Measurements from ENCODE around the gene NAXD. TPM values are rescaled to one million over a fixed set of nuclear protein-coding genes. Genes with fewer than 3 reads are reported as not detected.

NAXD gene
- total RNA-seq, 2 experiments from 2014 or later, result 17.4 to 17.8 TPM

- Histone ChIP-seq H3K27ac (ENCODE audit: low read depth in 1 of 2, low read length in 2 of 2) (no peak overlapping the region), H3K9me3 (ENCODE audit: control insufficient read depth in 1 of 2, insufficient read depth in 1 of 2, low read length in 2 of 2) (peaks cover 0 to 5% of the 10 kb centered on the region in 2 experiments), H3K27me3 (ENCODE audit: control insufficient read depth in 1 of 2, insufficient read depth in 2 of 2, low read length in 2 of 2) (no peaks in the 10 kb centered on the region), H3K4me3 (ENCODE audit: low read length) (no peak overlapping the region), H3K36me3 (ENCODE audit: insufficient read depth, low read length) (peaks cover 53% of the 10 kb centered on the region), H3K4me1 (ENCODE audit: insufficient read depth, low read length) (peaks cover 11% of the 10 kb centered on the region)
- POLR2A ChIA-PET, result interaction anchor here (1.3 to 1.5 kb wide), 2 partner anchors 45 to 54 kb away, joined by 3 to 6 read pairs; no protein-coding TSS in a partner anchor
- Mint-ChIP-seq H3K27me3 (no peaks in the 10 kb centered on the region), H3K4me1 (ENCODE audit: low read depth) (peaks cover 32% of the 10 kb centered on the region), H3K9me3 (peaks cover 4% of the 10 kb centered on the region), H3K4me3 (no peak overlapping the region), H3K27ac (no peak overlapping the region), H3K36me3 (ENCODE audit: low read depth) (peaks cover 89% of the 10 kb centered on the region)
- no peak for TF ChIP-seq CTCF (IDR thresholded peaks at IDR 0.05)
- ATAC-seq (ENCODE audit: poor library complexity), result no peak
- CTCF ChIA-PET, result no interaction called here
- intact Hi-C loops (cut with DNase I, micrococcal nuclease), result no loop called here
- no peak for DNase-seq
Observed at GRCh38 chr13:110661256-110661655, 45.9 kb downstream of the NAXD start.

- DNase-seq, result no peak
- Histone ChIP-seq H3K36me3 (ENCODE audit: insufficient read depth, low read length) (peaks cover 61% of the 10 kb centered on the region), H3K27me3 (ENCODE audit: control insufficient read depth in 1 of 2, insufficient read depth in 2 of 2, low read length in 2 of 2) (no peaks in the 10 kb centered on the region), H3K27ac (ENCODE audit: low read depth in 1 of 2, low read length in 2 of 2) (no peak overlapping the region), H3K4me3 (ENCODE audit: low read length) (no peak overlapping the region), H3K9me3 (ENCODE audit: control insufficient read depth in 1 of 2, insufficient read depth in 1 of 2, low read length in 2 of 2) (peaks cover 0 to 5% of the 10 kb centered on the region in 2 experiments), H3K4me1 (ENCODE audit: insufficient read depth, low read length) (peaks cover 11% of the 10 kb centered on the region)
- intact Hi-C loops (cut with DNase I, micrococcal nuclease), result no loop called here
- POLR2A ChIA-PET, result no interaction called here
- peaks cover 4% of the 10 kb centered on the region for H3K9me3 Mint-ChIP-seq
- CTCF ChIA-PET, result no interaction called here
- TF ChIP-seq CTCF (IDR thresholded peaks at IDR 0.05), result no peak
- H3K4me1 Mint-ChIP-seq (ENCODE audit: low read depth), result peaks cover 31% of the 10 kb centered on the region
- H3K27ac Mint-ChIP-seq, result no peak overlapping the region
- no peaks in the 10 kb centered on the region for H3K27me3 Mint-ChIP-seq
- no peak overlapping the region for H3K4me3 Mint-ChIP-seq
- ATAC-seq (ENCODE audit: poor library complexity), result no peak
- H3K36me3 Mint-ChIP-seq (ENCODE audit: low read depth), result peaks cover 95% of the 10 kb centered on the region
Observed at GRCh38 chr13:110662091-110662490, 46.7 kb downstream of the NAXD start.

- Mint-ChIP-seq H3K9me3 (peaks cover 4% of the 10 kb centered on the region), H3K36me3 (ENCODE audit: low read depth) (peaks cover 99% of the 10 kb centered on the region), H3K4me3 (no peak overlapping the region), H3K27me3 (no peaks in the 10 kb centered on the region), H3K27ac (no peak overlapping the region), H3K4me1 (ENCODE audit: low read depth) (peaks cover 23% of the 10 kb centered on the region)
- ChIA-PET POLR2A (interaction anchor here (2.1 kb wide), 1 partner anchor 8 kb away, joined by 5 read pairs; no protein-coding TSS in a partner anchor), CTCF (no interaction called here)
- no peak for TF ChIP-seq CTCF (IDR thresholded peaks at IDR 0.05)
- intact Hi-C loops (cut with DNase I, micrococcal nuclease), result no loop called here
- DNase-seq (no peak), ATAC-seq (ENCODE audit: poor library complexity) (no peak)
- peaks cover 0 to 5% of the 10 kb centered on the region in 2 experiments for H3K9me3 ChIP-seq (ENCODE audit: control insufficient read depth in 1 of 2, insufficient read depth in 1 of 2, low read length in 2 of 2)
- no peak overlapping the region for H3K4me3 ChIP-seq (ENCODE audit: low read length)
- H3K4me1 ChIP-seq (ENCODE audit: insufficient read depth, low read length), result peaks cover 8% of the 10 kb centered on the region
- peaks cover 69% of the 10 kb centered on the region for H3K36me3 ChIP-seq (ENCODE audit: insufficient read depth, low read length)
- no peaks in the 10 kb centered on the region for H3K27me3 ChIP-seq (ENCODE audit: control insufficient read depth in 1 of 2, insufficient read depth in 2 of 2, low read length in 2 of 2)
- H3K27ac ChIP-seq (ENCODE audit: low read depth in 1 of 2, low read length in 2 of 2), result no peak overlapping the region
Observed at GRCh38 chr13:110662777-110663443, 47.6 kb downstream of the NAXD start.
